ENCODE measurements around the gene GDF10. TPM values are rescaled to one million over a fixed set of nuclear protein-coding genes. Genes with fewer than 3 reads are reported as not detected.

Gene GDF10
- total and polyA plus RNA-seq, 9 of the 15 experiments (the other 6 are each of a cell fraction or from before 2014, with no cell fraction given): 0.03 to 0.20 (median 0.11) TPM; not detected in 6

DNA sequence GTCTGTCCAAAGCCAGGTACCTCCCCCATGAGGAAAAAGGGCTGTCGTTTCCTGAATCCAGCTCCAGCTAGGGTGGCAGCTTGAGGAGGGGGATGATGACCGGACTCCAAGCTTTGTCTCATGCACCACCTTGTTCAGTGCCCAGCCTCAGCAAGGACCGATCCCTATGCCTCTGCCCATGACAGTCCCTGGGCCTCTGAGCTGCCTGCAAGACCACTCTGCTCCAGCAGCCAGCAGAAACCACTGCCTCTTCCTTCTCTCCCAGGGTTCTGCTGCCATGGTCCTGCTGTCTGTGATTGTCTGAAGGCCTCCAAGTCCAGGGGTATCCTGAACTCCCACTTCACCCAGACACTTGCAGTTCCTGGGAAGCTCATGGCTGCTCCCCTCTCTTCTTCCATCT, 21.3 kb upstream of the GDF10 start:
- TF ChIP-seq SIX5 (IDR thresholded peaks at IDR 0.05; ENCODE audit: borderline replicate concordance in 1 of 2, insufficient read depth in 1 of 2, low read depth in 1 of 2, low read length in 2 of 2) (no peak), KLF10 (CRISPR knock-in tag; IDR thresholded peaks at IDR 0.05) (no peak), KDM4B (IDR thresholded peaks at IDR 0.05; ENCODE audit: borderline replicate concordance in 2 of 2, low read depth in 1 of 2) (no peak), ESRRA (IDR thresholded peaks at IDR 0.05; ENCODE audit: borderline replicate concordance, low read depth) (peak; percentile 2; the same call in 1 of the 2 replicates), SMARCA5 (IDR thresholded peaks at IDR 0.05) (no peak), ZNF785 (CRISPR knock-in tag; IDR thresholded peaks at IDR 0.05) (no peak)
- TF ChIP-seq, protein P1, sequence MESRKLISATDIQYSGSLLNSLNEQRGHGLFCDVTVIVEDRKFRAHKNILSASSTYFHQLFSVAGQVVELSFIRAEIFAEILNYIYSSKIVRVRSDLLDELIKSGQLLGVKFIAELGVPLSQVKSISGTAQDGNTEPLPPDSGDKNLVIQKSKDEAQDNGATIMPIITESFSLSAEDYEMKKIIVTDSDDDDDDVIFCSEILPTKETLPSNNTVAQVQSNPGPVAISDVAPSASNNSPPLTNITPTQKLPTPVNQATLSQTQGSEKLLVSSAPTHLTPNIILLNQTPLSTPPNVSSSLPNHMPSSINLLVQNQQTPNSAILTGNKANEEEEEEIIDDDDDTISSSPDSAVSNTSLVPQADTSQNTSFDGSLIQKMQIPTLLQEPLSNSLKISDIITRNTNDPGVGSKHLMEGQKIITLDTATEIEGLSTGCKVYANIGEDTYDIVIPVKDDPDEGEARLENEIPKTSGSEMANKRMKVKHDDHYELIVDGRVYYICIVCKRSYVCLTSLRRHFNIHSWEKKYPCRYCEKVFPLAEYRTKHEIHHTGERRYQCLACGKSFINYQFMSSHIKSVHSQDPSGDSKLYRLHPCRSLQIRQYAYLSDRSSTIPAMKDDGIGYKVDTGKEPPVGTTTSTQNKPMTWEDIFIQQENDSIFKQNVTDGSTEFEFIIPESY (CRISPR knock-in tag; IDR thresholded peaks at IDR 0.05): no peak
- no peaks in the 10 kb centered on the region for H3K9me1 ChIP-seq (ENCODE audit: control insufficient read depth, insufficient read depth, low read length)
- H3K27ac ChIP-seq (ENCODE audit: extremely low read depth, low read depth, low read length): no peak overlapping the region
- H3K9ac ChIP-seq (ENCODE audit: insufficient read depth in 1 of 2, low read depth in 2 of 2, low read length in 2 of 2): no peak overlapping the region; a peak in 1 of 4 replicates
- in situ Hi-C loops (cut with MboI): no loop called here
- H2AFZ ChIP-seq (ENCODE audit: low read depth, low read length): no peak overlapping the region
- H3K4me1 ChIP-seq (replicated peaks in 1 of 2; ENCODE audit: control insufficient read depth in 2 of 2, insufficient read depth in 2 of 2, low read length in 2 of 2): peaks cover 0 to 5% of the 10 kb centered on the region in 2 experiments; a peak in 2 of 5 replicates
- DNase-seq (ENCODE audit: extremely low read depth in 1 of 4, low spot score in 3 of 4): no peak
- WGBS (ENCODE audit: insufficient coverage, low coverage, missing lambda C conversion rate): 3% methylated on average over 3 of the region's 3 CpGs
- no peak overlapping the region for H3K4me2 ChIP-seq (ENCODE audit: insufficient read depth, low read length)
- no peak overlapping the region for H3K4me3 ChIP-seq
- ChIA-PET POLR2A (interaction anchor here (0.6 to 1.2 kb wide), 3 partner anchors 9 to 32 kb away, joined by 3 to 4 read pairs (median 3); no protein-coding TSS in a partner anchor), CTCF (ENCODE audit: low intra/inter-chr PET ratio) (no interaction called here)
- intact Hi-C loops (cut with micrococcal nuclease): no loop called here
- H3K9me3 ChIP-seq (replicated peaks; ENCODE audit: control insufficient read depth, insufficient read depth, low read depth, low read length): no peaks in the 10 kb centered on the region
- no TSS peak for BruUV-seq (replicated peaks)
- peaks cover 8 to 49% of the 10 kb centered on the region in 2 experiments; a peak in 3 of 5 replicates for H3K27me3 ChIP-seq (ENCODE audit: control insufficient read depth in 2 of 2, insufficient read depth in 2 of 2, low read length in 2 of 2)
- no peaks in the 10 kb centered on the region for H3K79me2 ChIP-seq (ENCODE audit: control insufficient read depth, insufficient read depth, low read length)
- no peak for FAIRE-seq
- no peaks in the 10 kb centered on the region for H3K36me3 ChIP-seq (ENCODE audit: control insufficient read depth, insufficient read depth, low read length)
- no peak for ATAC-seq
- 0 out of 2 replicates have a peak, but pooled peaks cover 8% of the 10 kb centered on the region for H4K20me1 ChIP-seq (replicated peaks; ENCODE audit: control insufficient read depth, insufficient read depth, low read length)

Measured in K562 (cell line).